ENCODE measurements around the gene FNDC3A.
A peak's percentile ranks its signal among the peaks of the same experiment; 100 is the strongest.

FNDC3A gene

DNA sequence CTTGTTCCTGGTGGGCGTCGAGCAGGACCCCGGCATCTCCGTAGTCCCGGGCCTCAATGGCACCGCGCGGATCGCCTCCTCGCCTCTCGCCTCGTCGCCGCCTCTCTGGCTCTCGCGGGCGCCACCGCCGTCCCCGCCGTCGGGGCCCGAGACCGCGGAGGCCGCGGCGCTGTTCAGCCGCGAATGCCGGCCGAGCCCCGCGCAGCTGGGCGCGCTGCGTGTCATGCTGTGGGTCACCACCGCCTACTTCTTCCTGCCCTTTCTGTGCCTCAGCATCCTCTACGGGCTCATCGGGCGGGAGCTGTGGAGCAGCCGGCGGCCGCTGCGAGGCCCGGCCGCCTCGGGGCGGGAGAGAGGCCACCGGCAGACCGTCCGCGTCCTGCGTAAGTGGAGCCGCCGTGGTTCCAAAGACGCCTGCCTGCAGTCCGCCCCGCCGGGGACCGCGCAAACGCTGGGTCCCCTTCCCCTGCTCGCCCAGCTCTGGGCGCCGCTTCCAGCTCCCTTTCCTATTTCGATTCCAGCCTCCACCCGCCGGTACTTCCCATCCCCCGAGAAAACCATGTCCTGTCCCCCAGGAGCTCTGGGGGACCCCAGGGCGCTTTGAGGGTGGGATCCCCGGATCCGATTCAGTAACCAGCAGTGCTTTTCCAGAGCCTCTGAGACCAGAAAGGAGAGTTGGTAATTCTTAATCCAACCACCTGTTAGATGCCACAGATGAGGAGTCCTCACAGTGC lies 245.3 kb downstream of the FNDC3A start:
- DNase-seq = peak in 1 of 5 experiments; percentile 12

DNA sequence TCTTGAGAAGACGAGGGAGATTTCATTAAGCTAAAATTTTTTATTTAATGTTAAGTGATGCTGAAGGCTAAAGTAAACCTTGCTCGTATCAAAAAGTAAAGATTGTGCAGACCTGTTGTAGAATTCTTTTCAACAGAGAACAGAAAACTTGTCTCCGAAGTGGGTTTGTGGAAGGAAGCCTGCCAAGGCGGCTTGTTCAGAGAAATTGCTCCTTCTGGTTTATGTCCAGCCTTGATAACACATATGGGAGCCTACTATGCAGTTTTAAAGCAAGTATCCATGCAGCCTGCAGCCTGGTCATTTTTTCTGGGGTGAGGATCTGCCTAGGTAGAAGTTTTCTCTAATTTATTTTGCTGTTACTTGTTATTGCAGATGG lies 245.9 kb downstream of the FNDC3A start:
- no peak for DNase-seq

DNA sequence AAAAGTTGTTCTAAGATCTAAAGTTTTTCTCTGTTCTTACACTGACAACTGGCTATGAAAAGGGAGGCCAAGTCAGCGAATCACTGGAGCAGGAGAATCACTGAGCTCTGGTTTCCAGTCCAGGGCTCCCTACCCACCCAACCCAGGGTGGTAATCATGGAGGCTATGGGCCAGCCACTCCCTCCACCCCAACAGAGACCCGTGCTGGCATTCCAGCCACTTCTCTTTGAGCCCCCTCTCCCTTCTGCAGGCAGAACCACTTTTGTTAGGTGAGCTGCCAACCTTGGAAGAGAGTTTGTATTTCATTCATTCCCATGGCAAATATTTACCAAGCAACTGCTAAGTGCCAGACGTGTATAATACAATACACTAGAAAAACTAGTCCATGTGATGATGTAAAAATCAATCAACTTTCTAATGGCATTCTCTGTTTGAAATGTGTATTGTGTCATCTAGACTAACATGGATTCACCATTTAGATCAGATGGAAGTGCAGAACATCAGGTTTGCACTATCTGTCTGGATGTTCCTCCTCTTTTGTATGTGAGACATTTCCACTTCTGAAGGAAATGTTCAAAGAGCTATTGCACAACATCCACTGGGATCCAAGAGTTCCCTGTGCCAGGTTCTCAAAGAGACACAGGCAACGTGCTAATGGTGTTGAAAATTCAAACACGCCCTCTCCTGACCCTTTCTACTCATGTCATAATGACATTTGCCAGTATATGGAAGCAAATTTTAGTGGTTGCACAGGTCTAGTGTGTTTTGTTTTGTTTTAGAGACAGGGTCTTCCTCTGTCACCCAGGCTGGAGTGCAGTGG lies 249.7 kb downstream of the FNDC3A start:
- no peak for DNase-seq

DNA sequence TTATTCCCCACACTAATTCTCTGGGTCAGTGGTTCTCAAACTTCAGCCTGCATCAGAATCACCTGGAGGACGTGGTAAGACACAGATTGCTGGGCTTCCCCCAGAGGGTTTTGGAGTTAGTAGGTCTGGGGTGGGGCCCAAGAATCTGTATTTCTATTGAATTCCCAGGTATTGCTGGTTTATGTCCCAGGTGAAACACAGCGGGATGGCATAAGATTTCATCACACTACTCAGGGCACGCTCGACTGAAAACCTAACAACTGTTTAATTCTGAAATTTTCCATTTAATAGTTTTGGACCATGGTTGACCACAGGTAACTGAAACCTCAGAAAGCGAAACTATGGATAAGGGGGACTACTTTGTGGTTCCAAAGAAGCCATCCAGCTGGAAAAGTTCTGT lies 250.9 kb downstream of the FNDC3A start:
- DNase-seq = no peak

DNA sequence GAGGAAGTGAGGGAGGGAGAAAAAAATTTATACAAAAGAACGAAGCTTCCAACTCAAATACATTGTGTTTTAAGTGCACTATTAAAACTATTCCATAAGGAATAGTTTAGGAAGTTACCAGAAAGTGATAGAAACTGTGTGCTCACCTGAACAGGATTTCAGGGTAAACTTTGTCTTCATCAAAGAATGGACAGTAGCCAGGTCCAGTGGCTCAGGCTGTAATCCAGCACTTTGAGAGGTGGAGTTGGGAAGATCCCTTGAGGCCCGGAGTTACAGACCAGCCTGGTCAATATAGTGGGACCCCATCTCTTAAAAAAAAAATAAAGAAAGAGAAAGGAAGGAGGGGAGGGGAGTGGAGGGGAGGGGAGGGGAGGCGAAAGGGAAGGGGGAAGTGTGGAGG lies 259.0 kb downstream of the FNDC3A start:
- DNase-seq = no peak

DNA sequence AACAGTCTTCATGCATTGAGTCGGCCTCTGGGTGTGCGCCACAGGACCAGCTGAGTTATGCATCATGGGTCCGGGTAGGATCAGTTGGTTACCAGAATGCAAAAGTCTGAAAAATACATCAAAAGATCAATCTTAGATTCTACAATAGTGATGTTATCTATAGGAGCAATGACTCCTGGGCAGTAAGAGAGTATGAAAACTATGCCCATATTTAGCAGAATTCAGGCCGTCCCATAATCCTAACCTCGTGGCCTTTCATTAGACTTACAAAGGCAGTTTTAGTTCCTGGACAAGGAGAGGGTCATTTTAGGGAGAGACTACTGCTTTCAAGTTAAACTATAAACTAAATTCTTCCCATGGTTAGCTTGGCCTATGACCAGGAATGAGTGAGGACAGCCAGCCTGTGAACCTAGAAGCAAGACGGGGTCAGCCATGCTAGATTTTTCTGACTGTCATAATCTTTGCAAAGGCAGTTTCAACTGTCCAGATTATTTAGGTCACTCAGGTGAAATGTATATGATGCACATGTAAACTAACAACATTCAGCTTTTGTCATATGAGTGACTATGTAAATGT lies 260.2 kb downstream of the FNDC3A start:
- no peak for DNase-seq

DNA sequence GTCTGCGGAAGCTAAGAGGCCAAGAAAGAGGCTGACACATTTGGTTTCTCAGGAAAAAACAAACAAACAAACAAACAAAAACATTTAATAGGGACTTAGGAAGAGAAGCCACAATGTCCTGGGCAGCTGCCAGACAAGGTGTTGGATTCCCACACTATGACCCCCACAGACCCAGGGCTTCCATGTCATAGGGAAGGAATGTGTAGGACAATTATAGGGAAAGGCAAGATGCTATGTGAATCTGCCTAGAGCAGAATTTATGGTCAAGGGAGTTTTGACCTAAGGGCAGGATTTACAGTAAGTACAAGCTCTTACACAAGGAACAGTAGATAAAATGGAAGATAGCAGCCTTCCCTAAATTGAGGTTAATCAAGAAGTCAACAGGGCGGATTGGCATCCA lies 262.9 kb downstream of the FNDC3A start:
- DNase-seq = no peak

DNA sequence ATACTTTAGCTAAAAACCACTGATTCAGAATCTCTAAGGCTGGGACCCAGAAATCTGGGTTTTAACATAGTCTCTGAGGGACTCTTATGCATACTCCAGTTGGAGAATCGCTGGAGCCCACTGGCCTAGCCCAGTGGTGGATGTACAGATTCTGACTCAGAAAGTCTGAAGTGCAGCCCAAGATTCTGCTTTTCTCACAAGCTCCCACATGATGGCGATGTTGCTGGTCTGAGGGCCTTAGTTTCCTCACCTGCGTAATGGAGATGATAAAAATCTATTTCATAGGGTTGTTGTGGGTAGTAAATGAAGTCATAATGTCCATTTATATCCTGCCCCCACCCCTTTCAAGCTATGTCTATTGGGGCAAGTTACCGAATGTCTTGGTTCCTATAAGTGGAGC lies 264.3 kb downstream of the FNDC3A start:
- peak in 2 of 5 experiments; percentile 27 to 69 for DNase-seq

DNA sequence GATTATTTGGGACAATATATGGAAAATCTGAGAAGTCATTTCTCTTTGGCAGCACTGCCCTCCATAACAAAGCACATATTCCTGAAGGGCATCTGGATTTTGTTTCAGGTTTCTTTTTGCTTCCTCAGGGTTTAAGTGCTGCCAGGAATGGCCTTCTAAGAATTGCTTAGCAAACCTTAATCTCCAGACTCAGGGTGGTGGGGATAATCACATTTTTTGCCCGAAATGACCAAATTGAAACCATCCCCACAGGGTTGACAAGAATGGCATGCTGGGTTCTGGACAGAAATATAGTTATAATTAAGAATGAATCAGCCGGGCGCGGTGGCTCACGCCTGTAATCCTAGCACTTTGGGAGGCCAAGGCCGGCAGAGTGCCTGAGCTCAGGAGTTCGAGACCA lies 265.6 kb downstream of the FNDC3A start:
- no peak for DNase-seq

DNA sequence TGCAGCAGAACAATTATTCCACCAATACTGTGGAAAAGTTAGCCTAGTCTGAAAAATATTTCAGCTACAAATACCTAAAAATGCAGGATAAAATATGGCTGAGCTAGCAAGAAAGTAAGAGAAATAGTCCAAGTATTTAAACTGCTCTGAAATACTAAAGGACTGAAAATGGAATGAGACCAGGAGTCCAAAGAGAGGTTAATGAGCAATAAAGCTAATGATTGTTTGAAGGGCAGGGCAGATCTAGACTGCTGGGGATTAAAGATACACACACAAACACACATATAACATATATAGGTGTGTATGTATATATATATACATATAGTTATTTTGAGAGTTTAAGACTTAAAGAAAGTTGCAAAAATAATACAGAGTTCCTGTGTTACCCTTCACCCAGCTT lies 269.4 kb downstream of the FNDC3A start:
- no peak for DNase-seq

DNA sequence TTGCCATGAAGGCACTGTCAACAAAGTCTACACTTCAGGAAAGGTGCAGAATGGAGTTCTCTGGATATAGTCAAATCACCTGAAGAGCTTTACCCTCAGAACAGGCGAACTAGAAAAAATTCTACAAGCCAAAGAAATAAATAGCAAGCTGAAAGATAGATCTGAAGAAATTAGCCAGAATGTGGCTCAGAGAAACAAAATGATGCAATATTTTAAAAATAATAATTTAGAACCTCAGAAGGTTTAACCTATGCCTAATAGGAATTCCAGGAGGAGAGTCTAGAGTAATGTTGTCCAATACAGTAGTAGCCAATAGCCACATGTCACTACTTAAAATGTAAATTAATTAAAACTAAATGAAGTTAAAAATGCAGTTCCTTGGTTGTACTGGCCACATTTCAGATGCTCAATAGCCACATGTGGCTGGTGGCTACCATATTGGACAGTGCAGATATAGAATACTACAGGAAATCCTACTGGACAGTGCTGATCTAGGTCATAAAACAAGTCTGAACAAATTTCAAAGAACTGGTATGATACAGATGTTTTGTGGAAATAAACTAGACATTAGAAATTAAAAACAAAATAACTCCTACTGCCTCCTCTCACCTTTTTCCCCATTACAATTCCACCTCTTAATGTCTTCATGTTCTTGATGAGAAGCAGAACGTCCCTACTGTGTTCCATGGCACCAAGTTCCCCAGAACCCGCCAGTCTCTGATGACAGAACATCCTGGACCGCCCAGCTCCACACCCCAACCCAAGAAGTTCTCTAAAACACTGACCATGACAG lies 271.3 kb downstream of the FNDC3A start:
- no peak for DNase-seq

DNA sequence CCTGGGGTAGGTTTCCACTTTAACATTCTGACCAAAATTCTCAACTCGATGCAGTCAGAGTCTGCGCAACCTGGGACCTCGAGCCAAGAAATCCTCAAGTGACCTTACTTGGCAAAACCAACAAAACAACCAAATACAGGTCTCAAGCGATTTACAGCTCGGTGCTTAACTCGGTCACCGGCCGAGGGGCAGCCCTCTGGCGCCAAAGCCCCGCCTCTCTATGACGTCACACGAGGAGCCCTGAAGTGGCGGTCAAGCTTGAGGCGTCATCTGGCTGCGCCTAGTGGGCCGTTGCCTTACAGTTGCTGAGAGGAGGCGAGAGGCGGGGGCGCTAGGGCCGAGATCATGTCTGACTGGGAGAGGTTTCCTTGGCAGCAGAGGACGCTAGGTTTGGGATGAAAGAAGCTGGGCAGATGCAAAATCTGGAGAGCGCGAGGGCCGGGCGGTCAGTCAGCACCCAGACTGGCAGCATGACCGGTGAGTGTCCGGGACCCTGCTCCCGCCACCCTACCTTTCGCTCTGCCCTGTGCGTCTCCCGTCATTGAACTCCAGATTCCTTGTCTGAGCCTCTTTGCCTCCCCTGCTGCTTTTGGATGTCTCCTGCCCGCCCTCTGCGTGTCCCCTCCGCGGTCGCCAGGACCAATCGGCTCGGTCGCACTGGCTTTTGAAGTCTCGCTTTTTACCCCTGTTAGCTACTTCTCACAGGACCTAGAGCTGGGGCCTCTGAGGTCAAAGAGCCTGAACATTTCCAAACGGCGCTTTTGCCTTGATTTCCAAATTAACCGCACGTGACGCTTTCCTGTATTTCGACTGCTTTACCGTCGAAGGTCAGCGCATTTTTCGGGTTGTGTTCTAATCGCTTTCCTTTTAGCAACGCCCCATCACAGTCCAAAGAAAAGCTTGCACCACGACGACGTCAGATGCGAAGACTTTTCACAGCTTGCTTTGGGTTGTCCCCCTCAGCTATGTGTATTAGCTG lies 272.2 kb downstream of the FNDC3A start, which contains the start of gene CDADC1:
CDADC1 (plus strand) TSS at position 283 of the 979 bp plus-strand sequence; CDS start at position 396, 113 bp downstream.
- DNase-seq = peak; percentile 60 to 93 (median 80)

DNA sequence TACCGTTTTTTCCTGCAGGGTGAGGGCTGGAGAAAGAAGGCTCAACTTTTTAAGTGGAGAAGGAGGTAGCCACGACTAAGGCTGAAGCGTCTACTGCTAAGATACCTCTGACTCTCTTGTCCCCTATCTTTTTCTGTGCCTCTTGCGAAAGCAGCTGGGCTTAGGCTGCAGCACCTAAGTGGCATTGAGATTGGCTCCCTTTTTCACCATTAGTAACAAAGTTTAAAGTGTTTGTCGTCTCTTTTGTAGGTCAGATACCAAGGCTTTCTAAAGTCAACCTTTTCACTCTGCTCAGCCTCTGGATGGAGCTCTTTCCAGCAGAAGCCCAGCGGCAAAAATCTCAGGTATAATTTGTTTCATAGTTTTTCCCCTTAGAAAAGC lies 272.9 kb downstream of the FNDC3A start:
- DNase-seq = peak in 1 of 5 experiments; percentile 23

DNA sequence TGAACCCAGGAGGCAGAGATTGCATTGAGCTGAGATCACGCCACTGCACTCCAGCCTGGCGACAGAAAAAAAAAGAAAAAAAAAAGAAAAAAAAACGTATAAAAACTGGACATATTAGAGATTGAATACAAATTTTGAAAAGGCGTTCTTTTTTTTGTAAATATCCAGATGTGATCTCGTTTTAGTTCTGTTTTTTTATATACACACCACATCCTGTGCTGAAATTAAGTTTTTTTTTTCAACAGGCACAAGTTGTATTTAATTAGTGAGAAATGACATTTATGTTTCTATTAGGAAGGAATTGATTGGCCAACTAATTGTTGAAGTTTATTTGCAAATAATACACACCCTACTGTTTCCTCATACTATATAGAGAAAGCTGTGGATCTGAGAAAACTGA lies 275.6 kb downstream of the FNDC3A start:
- DNase-seq = no peak

DNA sequence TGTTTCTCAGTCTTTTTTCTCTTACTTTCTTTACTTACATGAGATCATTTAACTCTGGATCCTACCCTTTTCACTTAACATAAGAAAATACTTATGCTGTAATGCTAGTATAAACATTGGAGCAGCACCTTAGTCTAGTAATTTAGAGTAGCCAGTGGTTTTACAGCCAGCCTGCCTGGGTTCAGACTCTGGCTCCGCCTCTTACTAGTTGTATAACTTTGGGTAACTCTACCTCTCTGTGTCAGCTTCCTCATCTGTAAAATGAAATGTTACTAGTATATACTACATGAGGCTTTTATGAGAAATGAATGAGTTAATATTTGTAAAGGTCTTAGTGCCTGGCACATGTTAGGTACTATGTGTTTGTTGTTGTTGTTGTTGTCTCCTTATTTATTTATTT lies 277.6 kb downstream of the FNDC3A start:
- peak in 1 of 5 experiments; percentile 29 for DNase-seq

DNA sequence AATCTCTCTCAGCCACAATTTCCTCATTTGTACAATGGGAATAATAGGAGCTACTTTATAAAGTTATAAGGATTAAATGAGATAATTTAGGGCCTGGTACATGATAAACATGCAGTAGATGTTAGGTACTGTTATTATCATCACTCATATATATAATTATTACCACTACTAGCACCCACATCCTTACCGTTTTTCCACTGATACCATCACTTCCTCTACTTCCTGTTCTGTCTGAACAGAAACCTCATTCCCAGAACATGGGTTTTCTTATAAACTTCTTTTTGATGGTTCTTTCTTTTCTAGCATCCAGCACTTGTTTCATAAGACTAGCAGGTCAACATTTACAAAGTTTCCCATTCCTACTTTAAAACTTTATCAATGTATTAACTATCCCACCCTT lies 278.3 kb downstream of the FNDC3A start:
- peak in 1 of 5 experiments; percentile 49 for DNase-seq

DNA sequence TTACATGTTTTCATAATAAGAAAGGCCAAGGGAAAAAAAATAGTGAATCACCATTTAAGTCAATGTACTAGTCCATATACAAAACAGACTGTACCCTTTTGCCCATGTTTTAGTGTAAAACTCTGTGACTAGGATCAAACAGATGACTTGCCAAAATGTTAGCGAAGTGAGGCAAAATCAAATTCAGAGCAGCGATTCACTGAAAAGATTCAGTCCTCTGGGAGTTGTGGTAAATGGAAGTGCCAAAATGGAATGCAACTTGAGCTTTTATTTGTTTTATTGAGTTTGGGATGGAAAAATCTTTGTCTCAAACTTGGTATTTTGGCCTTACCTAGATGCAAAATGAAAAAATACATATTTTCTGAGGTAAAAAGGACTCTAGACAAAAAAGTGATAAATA lies 281.1 kb downstream of the FNDC3A start:
- DNase-seq = no peak

DNA sequence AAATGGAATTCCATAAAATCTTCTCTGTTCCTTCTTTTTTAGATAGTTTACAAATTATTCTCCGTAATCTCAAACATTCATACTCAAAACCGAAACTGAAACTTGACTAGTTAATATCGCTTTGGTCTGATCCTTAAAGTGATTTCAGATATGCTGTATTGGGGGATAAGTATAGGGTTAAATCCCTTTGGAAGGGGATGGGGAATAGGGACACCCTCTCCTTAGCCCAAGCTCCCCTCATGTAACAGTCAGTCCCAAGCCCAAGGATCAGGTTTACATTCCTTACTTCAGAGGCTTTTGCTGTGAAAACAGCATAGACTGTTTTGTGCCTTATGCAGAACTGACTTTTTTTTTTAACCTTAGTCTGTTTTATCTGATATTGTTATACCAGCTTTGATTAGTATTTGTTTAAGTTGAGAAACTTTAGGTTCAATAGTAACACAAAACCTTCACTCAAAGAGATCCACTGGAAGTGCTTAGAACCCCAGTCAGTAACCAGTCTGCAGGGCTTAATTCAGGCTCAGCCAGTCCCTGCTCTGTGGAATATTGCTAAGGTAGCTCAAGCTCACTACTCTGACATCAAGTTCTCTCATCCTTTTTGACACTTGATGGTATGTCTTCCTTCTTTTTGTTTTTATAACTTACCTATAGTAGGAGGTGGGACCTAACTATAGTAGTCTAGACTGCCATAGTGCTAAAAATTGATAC lies 282.5 kb downstream of the FNDC3A start:
- DNase-seq = peak in 1 of 5 experiments; percentile 41
